Kidney (tissue), 14 donors: ENCODE data around the gene NPVF. TPM values are rescaled to one million over a fixed set of nuclear protein-coding genes. Genes with fewer than 3 reads are reported as not detected.

Source experiments
- DNase-seq, 5 donors: peaks; one replicate each; pipeline ENCODE4 v3.0.0-alpha.2; 2013 to 2020
- FAIRE-seq: peaks from 2 replicates; lab custom pipeline; 2012; peaks lifted over from hg19 to GRCh38; lab: Jason Lieb, UNC
- H3K27ac ChIP-seq, 2 donors: one replicate each; pipeline ENCODE4 v1.7.0; 2013; ENCODE audit warnings: low read depth in 2 of 2, low read length in 2 of 2, inconsistent platforms in 1 of 2
- H3K27me3 ChIP-seq: one replicate; pipeline ENCODE4 v1.7.1; 2013; ENCODE audit warnings: low read length, inconsistent platforms; ENCODE audit not compliant: control insufficient read depth, insufficient read depth
- H3K36me3 ChIP-seq, 3 donors: one replicate each; pipeline versions ENCODE4 v1.7.0 to v1.7.1; 2013; ENCODE audit warnings: low read length in 3 of 3, control low read depth in 1 of 3, inconsistent platforms in 1 of 3; ENCODE audit not compliant: insufficient read depth in 3 of 3, control insufficient read depth in 2 of 3
- H3K4me1 ChIP-seq, 3 donors: one replicate each; pipeline versions ENCODE4 v1.7.0 to v1.7.1; 2013; ENCODE audit warnings: low read length in 3 of 3, inconsistent platforms in 1 of 3, low read depth in 1 of 3; ENCODE audit not compliant: control insufficient read depth in 2 of 3, insufficient read depth in 2 of 3
- H3K4me3 ChIP-seq, 3 donors: one replicate each; pipeline versions ENCODE4 v1.7.0 to v1.8.1; 2013; ENCODE audit warnings: low read length in 3 of 3, control low read depth in 1 of 3, inconsistent platforms in 1 of 3
- H3K9ac ChIP-seq, 3 donors: one replicate each; pipeline versions ENCODE4 v1.7.0 to v1.7.1; 2013; ENCODE audit warnings: low read length in 3 of 3, control low read depth in 1 of 3, inconsistent platforms in 1 of 3
- H3K9me3 ChIP-seq, 3 donors: one replicate each; pipeline versions ENCODE4 v1.7.0 to v1.7.1; 2013; ENCODE audit warnings: low read length in 3 of 3, control low read depth in 1 of 3, inconsistent platforms in 1 of 3; ENCODE audit not compliant: control insufficient read depth in 2 of 3, insufficient read depth in 1 of 3
- intact Hi-C: fragments of 100-400 bp; cut with DNase I; formaldehyde crosslinking; loops from one replicate; pipeline ENCODE4 v1.11.1; 2022
- polyA plus RNA-seq: library from polyadenylated mRNA; stranded (reverse); fragments of 350-450 nt; fragmentation: Illumina TruSeq; extraction: RNeasy Lipid Tissue Mini Kit (QIAGEN cat#74804); gene quantifications from one replicate; pipeline ENCODE4 v1.2.3, GENCODE V29; 2014; ENCODE audit warnings: low read depth, low replicate concordance; ENCODE audit not compliant: insufficient read depth
- total RNA-seq: library from RNA; stranded (reverse); fragmentation: NEBNext Ultra II Directional; extraction: Animal tissue kit (Norgen Biotek cat#: 25700); gene quantifications from one replicate; pipeline ENCODE4 v1.2.1, GENCODE V29; 2021
- TF ChIP-seq, protein P1 (sequence below): IDR thresholded peaks from 3 replicates; pipeline ENCODE4 v1.5.1; 2012; ENCODE audit warnings: mild to moderate bottlenecking, moderate library complexity, borderline replicate concordance; ENCODE audit not compliant: insufficient read depth; ENCODE audit errors: extremely low read depth
- donor health status: control.
- donor health status: control.
- donor health status: control.
- donor health status: control.
- donor health status: control.
- donor health status: DM: yes; HTN: yes; CAD: no.
- donor health status: Normal renal cell carcinoma (clear cell type).

The NPVF gene
- total and polyA plus RNA-seq, 2 donors from 2014 or later: not detected

GRCh38 chr7:25240896-25241295, 12.6 kb upstream of the NPVF start:
- DNase-seq: no peak
- no peak overlapping the region for H3K9ac ChIP-seq
- H3K36me3 ChIP-seq: no peaks in the 10 kb centered on the region
- H3K27ac ChIP-seq: no peak overlapping the region
- no peak for FAIRE-seq
- no peaks in the 10 kb centered on the region for H3K4me1 ChIP-seq
- no peaks in the 10 kb centered on the region for H3K27me3 ChIP-seq
- no peaks in the 10 kb centered on the region for H3K9me3 ChIP-seq
- H3K4me3 ChIP-seq: no peak overlapping the region
- TF ChIP-seq, protein P1, sequence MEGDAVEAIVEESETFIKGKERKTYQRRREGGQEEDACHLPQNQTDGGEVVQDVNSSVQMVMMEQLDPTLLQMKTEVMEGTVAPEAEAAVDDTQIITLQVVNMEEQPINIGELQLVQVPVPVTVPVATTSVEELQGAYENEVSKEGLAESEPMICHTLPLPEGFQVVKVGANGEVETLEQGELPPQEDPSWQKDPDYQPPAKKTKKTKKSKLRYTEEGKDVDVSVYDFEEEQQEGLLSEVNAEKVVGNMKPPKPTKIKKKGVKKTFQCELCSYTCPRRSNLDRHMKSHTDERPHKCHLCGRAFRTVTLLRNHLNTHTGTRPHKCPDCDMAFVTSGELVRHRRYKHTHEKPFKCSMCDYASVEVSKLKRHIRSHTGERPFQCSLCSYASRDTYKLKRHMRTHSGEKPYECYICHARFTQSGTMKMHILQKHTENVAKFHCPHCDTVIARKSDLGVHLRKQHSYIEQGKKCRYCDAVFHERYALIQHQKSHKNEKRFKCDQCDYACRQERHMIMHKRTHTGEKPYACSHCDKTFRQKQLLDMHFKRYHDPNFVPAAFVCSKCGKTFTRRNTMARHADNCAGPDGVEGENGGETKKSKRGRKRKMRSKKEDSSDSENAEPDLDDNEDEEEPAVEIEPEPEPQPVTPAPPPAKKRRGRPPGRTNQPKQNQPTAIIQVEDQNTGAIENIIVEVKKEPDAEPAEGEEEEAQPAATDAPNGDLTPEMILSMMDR: no peak
- intact Hi-C loops: no loop called here

GRCh38 chr7:25240340-25240739, 12.1 kb upstream of the NPVF start:
- intact Hi-C loops: no loop called here
- FAIRE-seq: no peak
- no peak overlapping the region for H3K27ac ChIP-seq

DNA sequence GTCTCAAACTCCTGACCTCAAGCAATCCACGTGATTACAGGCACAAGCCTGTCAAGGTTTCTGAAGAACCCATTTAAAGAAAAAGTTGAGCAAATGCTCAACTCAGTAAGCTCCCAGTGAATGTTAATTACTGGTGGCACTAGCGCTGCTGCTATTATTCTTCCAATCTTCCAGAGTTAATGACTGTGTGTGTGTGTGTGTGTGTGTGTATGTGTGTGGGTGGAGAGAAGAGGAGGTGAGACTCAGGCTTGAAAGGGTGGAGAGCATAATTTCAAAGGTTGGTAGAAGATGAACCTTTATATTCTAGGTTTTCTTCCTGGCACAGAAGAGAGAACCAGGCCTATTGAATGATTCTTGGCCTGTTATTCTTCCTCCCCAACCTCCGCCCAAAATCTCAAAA, 11.6 kb upstream of the NPVF start:
- H3K9me3 ChIP-seq: no peaks in the 10 kb centered on the region
- DNase-seq (no peak), FAIRE-seq (no peak)
- intact Hi-C loops: no loop called here
- H3K36me3 ChIP-seq: no peaks in the 10 kb centered on the region
- H3K4me1 ChIP-seq: no peaks in the 10 kb centered on the region
- TF ChIP-seq, protein P1: no peak
- H3K27ac ChIP-seq: no peak overlapping the region
- H3K27me3 ChIP-seq: no peaks in the 10 kb centered on the region
- no peak overlapping the region for H3K4me3 ChIP-seq
- no peak overlapping the region for H3K9ac ChIP-seq

More at GRCh38 chr7:25240340-25240739, 12.1 kb upstream of the NPVF start:
- no peak overlapping the region for H3K9ac ChIP-seq
- H3K9me3 ChIP-seq: no peaks in the 10 kb centered on the region
- no peaks in the 10 kb centered on the region for H3K36me3 ChIP-seq
- DNase-seq: no peak
- no peaks in the 10 kb centered on the region for H3K27me3 ChIP-seq
- H3K4me3 ChIP-seq: no peak overlapping the region
- no peaks in the 10 kb centered on the region for H3K4me1 ChIP-seq
- TF ChIP-seq, protein P1: no peak
